Endothelial cell of umbilical vein (primary cell): Measurements from ENCODE around the gene SLFNL1. TPM values are rescaled to one million over a fixed set of nuclear protein-coding genes. Genes with fewer than 3 reads are reported as not detected.

Source experiments
- BruUV-seq: library from RNA; stranded (reverse); fragments of 400-500 nt; replicated peaks from 2 replicates; lab custom pipeline; 2021; lab: Mats Ljungman, UMichigan
- CTCF ChIA-PET: fragments of 300-600, 350-600 bp; sonication (Branson Sonifier 250); formaldehyde crosslinking; loops from one replicate; lab custom pipeline; 2021; ENCODE audit warnings: antibody characterized with exemption, inconsistent platforms; lab: Charles Lee
- POLR2A ChIA-PET: fragments of 300-600, 350-600 bp; sonication (Branson Sonifier 250); formaldehyde crosslinking; loops from one replicate; lab custom pipeline; 2021; ENCODE audit warnings: antibody characterized with exemption, inconsistent platforms; lab: Charles Lee
- DNase-seq: peaks from one replicate; pipeline ENCODE4 v3.0.0-alpha.2; 2011; ENCODE audit warnings: low read depth, low spot score
- FAIRE-seq: peaks from 2 replicates; lab custom pipeline; 2011; peaks lifted over from hg19 to GRCh38; lab: Jason Lieb, UNC
- H2AFZ ChIP-seq: 2 replicates; pipeline ENCODE4 v1.6.0; 2012; ENCODE audit warnings: low read depth, low read length, control low read depth, inconsistent platforms
- H3K27ac ChIP-seq: 2 replicates; pipeline ENCODE4 v1.5.1; 2011; ENCODE audit warnings: low read depth, mild to moderate bottlenecking, control low read depth, low read length, moderate library complexity; ENCODE audit not compliant: insufficient read depth
- H3K27me3 ChIP-seq, 2 experiments: 2 replicates each; pipeline versions ENCODE4 v1.6.0 to v1.6.1; 2011; ENCODE audit warnings: low read length in 2 of 2, mixed read lengths in 1 of 2; ENCODE audit not compliant: control insufficient read depth in 2 of 2, insufficient read depth in 2 of 2
- H3K36me3 ChIP-seq, 2 experiments: 2 replicates in 1 of 2; 3 replicates in 1 of 2; pipeline ENCODE4 v1.5.1; 2011; ENCODE audit warnings: low read length in 2 of 2, mild to moderate bottlenecking in 1 of 2, moderate library complexity in 1 of 2; ENCODE audit not compliant: control insufficient read depth in 2 of 2, insufficient read depth in 2 of 2; ENCODE audit errors: extremely low read depth in 1 of 2
- H3K4me1 ChIP-seq: 3 replicates; pipeline ENCODE4 v1.5.1; 2011; ENCODE audit warnings: mild to moderate bottlenecking, low read length; ENCODE audit not compliant: control insufficient read depth, insufficient read depth; ENCODE audit errors: extremely low read depth
- H3K4me2 ChIP-seq: 2 replicates; pipeline ENCODE4 v1.6.1; 2011; ENCODE audit warnings: low read length, control low read depth, mixed read lengths; ENCODE audit not compliant: insufficient read depth
- H3K4me3 ChIP-seq, 3 experiments: fragments of 200-600 bp in 1 of 3; sonication (generic), shearing (Covaris generic) in 1 of 3; replicated peaks in 1 of 3; 2 replicates each; pipeline ENCODE4 v1.5.1; 2011 to 2016; ENCODE audit warnings: control low read depth in 3 of 3, low read length in 3 of 3, mild to moderate bottlenecking in 2 of 3, inconsistent platforms in 1 of 3, low read depth in 1 of 3, moderate library complexity in 1 of 3; ENCODE audit not compliant: insufficient read depth in 1 of 3
- H3K79me2 ChIP-seq: 2 replicates; pipeline ENCODE4 v1.6.0; 2012; ENCODE audit warnings: low read length, inconsistent platforms; ENCODE audit not compliant: control insufficient read depth, insufficient read depth
- H3K9ac ChIP-seq: replicated peaks from 2 replicates; pipeline ENCODE3; 2011; ENCODE audit warnings: low read length, control low read depth; ENCODE audit not compliant: insufficient read depth; ENCODE audit errors: extremely low read depth
- H3K9me1 ChIP-seq: replicated peaks from 3 replicates; pipeline ENCODE4 v1.6.0; 2011; ENCODE audit warnings: mild to moderate bottlenecking, low read length; ENCODE audit not compliant: control insufficient read depth, insufficient read depth; ENCODE audit errors: extremely low read depth
- H3K9me3 ChIP-seq: replicated peaks from 2 replicates; pipeline ENCODE4 v1.5.1; 2012; ENCODE audit warnings: low read length, inconsistent platforms; ENCODE audit not compliant: control insufficient read depth, insufficient read depth
- H4K20me1 ChIP-seq: replicated peaks from 2 replicates; pipeline ENCODE3; 2011; ENCODE audit warnings: mild to moderate bottlenecking, low read length; ENCODE audit not compliant: control insufficient read depth, insufficient read depth; ENCODE audit errors: extremely low read depth
- EZH2 ChIP-seq: IDR thresholded peaks from 2 replicates; pipeline ENCODE4 v1.6.1; 2012; ENCODE audit warnings: borderline replicate concordance, low read depth, mild to moderate bottlenecking, moderate library complexity, low read length, inconsistent platforms; ENCODE audit not compliant: severe bottlenecking
- FOS ChIP-seq: IDR thresholded peaks from 2 replicates; pipeline ENCODE4 v1.6.1; 2011; ENCODE audit warnings: mild to moderate bottlenecking, low read length, moderate library complexity, borderline replicate concordance; ENCODE audit not compliant: insufficient read depth
- GATA2 ChIP-seq: IDR thresholded peaks from 2 replicates; pipeline ENCODE4 v1.7.0; 2011; ENCODE audit warnings: low read depth, mild to moderate bottlenecking, moderate library complexity, mixed read lengths, low read length; ENCODE audit not compliant: insufficient read length, insufficient read depth
- JUN ChIP-seq: IDR thresholded peaks from 2 replicates; pipeline ENCODE4 v1.6.1; 2011; ENCODE audit warnings: borderline replicate concordance, low read depth; ENCODE audit not compliant: insufficient read length, insufficient read depth
- MYC ChIP-seq: IDR thresholded peaks from one replicate; pipeline ENCODE4 v1.6.1; 2011; ENCODE audit warnings: mild to moderate bottlenecking, low read depth, low read length
- POLR2A ChIP-seq: IDR thresholded peaks from 2 replicates; pipeline ENCODE4 v1.6.1; 2012; ENCODE audit warnings: low read depth, mild to moderate bottlenecking, control low read depth, low read length
- POLR2AphosphoS5 ChIP-seq: IDR thresholded peaks from 2 replicates; pipeline ENCODE4 v1.6.1; 2012; ENCODE audit warnings: low read depth, mild to moderate bottlenecking, control low read depth, low read length, moderate library complexity; ENCODE audit not compliant: insufficient read depth
- dilution Hi-C: fragments of 300-500 bp; cut with MboI; formaldehyde crosslinking; loops from one replicate; pipeline ENCODE4 v1.15.0; 2019; ENCODE audit warnings: low sequenced_read_pairs; ENCODE audit not compliant: extremely low pct_ligation_motif_present
- intact Hi-C: fragments of 100-400 bp; cut with micrococcal nuclease; formaldehyde crosslinking; loops from one replicate; pipeline ENCODE4 v1.10.0; 2022
- polyA plus RNA-seq, 4 experiments: library from polyadenylated mRNA; depleted of rRNA in 3 of 4; stranded (reverse) in 3 of 4; unstranded in 1 of 4; fragments of >200 nt; gene quantifications; 2 replicates each; pipeline versions ENCODE4 v1.2.1 to v1.2.3, GENCODE V29; 2011 to 2012; ENCODE audit warnings: missing spikeins in 1 of 4
- total RNA-seq: library from RNA; stranded (reverse); gene quantifications from 2 replicates; pipeline ENCODE4 v1.2.3, GENCODE V29; 2021
- TF ChIP-seq, protein P1 (sequence below), 2 donors: IDR thresholded peaks; 1 replicate in 1 of 2; 2 replicates in 1 of 2; pipeline ENCODE4 v1.5.1; 2011; ENCODE audit warnings: low read length in 2 of 2, mild to moderate bottlenecking in 2 of 2, moderate library complexity in 2 of 2, control low read depth in 1 of 2, inconsistent platforms in 1 of 2, low read depth in 1 of 2; ENCODE audit not compliant: insufficient read depth in 1 of 2; ENCODE audit errors: extremely low read depth in 1 of 2
- TF ChIP-seq, protein P2 (sequence below): IDR thresholded peaks from 2 replicates; pipeline ENCODE4 v1.6.1; 2011; ENCODE audit not compliant: insufficient read depth, insufficient read length

SLFNL1 gene
- total and polyA plus RNA-seq, 2 donors (not counting 3 experiments of a cell fraction or from before 2014, with no cell fraction given): 0.14 to 0.29 TPM

DNA sequence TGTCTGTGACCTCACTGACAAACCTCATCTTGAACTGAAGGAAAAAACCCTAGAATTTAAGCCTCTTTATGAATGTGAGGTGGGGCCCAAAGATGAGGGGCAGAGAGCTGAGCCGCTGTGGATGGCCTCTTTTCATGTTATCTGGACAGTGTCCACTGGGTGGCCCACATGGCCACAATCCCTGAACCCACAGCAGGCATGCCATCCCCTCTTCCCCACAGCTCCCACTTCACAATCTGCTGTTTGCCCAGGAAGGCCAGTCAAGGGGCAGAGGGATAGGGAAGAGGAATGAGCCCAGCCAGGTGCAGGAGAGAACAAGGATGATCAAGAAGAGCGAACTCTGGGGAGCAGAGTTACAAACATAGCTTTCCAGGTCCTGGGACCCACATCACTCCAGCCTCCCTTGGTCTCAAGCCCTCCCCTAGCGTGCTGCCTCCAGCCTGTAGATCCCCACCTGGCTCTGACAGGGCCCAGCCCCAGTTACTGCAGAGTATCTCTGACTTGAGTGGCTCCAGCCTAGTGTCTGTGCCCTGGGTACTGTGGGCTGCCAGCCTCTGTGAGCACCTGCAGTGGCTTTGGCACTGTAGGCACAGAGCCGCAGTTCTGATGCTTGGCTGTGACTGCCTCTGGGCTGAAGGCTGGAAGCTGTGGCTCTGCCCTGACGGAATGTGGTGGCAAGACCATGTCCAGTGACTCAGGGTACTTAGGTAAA lies 1.9 kb upstream of the SLFNL1 start:
- intact Hi-C loops: loop anchor here (1.0 to 5.0 kb wide), 3 partner anchors 100 to 409 kb away; no protein-coding TSS in a partner anchor
- ChIA-PET CTCF (interaction anchor here (0.8 to 5.0 kb wide), 18 partner anchors 10 to 261 kb away, joined by 3 to 36 read pairs (median 4); partner anchors contain the start of gene CTPS1), POLR2A (no interaction called here)
- no peak overlapping the region for H3K4me2 ChIP-seq
- peaks cover 27% of the 10 kb centered on the region for H3K4me1 ChIP-seq
- no peaks in the 10 kb centered on the region for H3K9me3 ChIP-seq
- no peak overlapping the region for H3K4me3 ChIP-seq
- H3K27ac ChIP-seq: no peak overlapping the region
- no peaks in the 10 kb centered on the region for H3K27me3 ChIP-seq
- no peaks in the 10 kb centered on the region for H3K79me2 ChIP-seq
- FAIRE-seq: peak; percentile 73
- H4K20me1 ChIP-seq: no peaks in the 10 kb centered on the region
- H3K9me1 ChIP-seq: no peaks in the 10 kb centered on the region
- DNase-seq: no peak
- TF ChIP-seq, protein P1, sequence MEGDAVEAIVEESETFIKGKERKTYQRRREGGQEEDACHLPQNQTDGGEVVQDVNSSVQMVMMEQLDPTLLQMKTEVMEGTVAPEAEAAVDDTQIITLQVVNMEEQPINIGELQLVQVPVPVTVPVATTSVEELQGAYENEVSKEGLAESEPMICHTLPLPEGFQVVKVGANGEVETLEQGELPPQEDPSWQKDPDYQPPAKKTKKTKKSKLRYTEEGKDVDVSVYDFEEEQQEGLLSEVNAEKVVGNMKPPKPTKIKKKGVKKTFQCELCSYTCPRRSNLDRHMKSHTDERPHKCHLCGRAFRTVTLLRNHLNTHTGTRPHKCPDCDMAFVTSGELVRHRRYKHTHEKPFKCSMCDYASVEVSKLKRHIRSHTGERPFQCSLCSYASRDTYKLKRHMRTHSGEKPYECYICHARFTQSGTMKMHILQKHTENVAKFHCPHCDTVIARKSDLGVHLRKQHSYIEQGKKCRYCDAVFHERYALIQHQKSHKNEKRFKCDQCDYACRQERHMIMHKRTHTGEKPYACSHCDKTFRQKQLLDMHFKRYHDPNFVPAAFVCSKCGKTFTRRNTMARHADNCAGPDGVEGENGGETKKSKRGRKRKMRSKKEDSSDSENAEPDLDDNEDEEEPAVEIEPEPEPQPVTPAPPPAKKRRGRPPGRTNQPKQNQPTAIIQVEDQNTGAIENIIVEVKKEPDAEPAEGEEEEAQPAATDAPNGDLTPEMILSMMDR (IDR thresholded peaks at IDR 0.05; ENCODE audit: extremely low read depth in 1 of 2, insufficient read depth in 1 of 2, low read depth in 1 of 2, low read length in 2 of 2): peak; percentile 31 to 59
- peak; percentile 17 for TF ChIP-seq POLR2AphosphoS5
- TF ChIP-seq MYC: no peak
- no peak overlapping the region for H3K9ac ChIP-seq
- BruUV-seq: no TSS peak
- dilution Hi-C loops: no loop called here
- H2AFZ ChIP-seq: no peak overlapping the region
- H3K36me3 ChIP-seq: peaks cover 0 to 12% of the 10 kb centered on the region in 2 experiments

DNA sequence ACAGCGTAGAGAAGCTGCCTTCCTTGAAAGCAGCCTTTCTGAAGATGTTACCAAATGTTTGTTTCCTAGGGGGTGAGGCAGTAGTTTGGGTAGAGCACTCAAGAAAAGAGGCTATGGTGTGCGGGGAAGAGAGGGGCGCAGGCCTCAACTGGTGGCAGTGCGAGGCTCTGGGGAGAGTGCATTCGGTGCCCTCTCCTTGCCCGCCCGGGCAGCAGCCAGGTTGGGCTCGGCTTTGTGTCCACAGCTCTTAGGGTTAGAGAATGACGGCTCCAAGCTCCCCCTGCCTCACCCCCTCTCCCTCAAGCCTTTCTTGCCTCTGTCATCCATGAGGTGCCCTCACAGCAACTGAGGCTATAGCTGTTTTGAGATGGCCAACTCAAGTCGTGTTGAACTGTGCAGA lies 899 bp upstream of the SLFNL1 start:
- Histone ChIP-seq H3K27ac (no peak overlapping the region), H3K9me1 (no peaks in the 10 kb centered on the region), H3K27me3 (no peaks in the 10 kb centered on the region), H3K36me3 (peaks cover 0 to 11% of the 10 kb centered on the region in 2 experiments), H4K20me1 (no peaks in the 10 kb centered on the region), H3K9ac (no peak overlapping the region), H3K79me2 (no peaks in the 10 kb centered on the region), H3K4me2 (no peak overlapping the region), H3K4me1 (peaks cover 27% of the 10 kb centered on the region), H2AFZ (no peak overlapping the region), H3K4me3 (no peak overlapping the region), H3K9me3 (no peaks in the 10 kb centered on the region)
- dilution Hi-C loops: no loop called here
- CTCF ChIA-PET: interaction anchor here (0.6 to 5.0 kb wide), 13 partner anchors 19 to 262 kb away, joined by 3 to 36 read pairs (median 3); partner anchors contain the start of gene CTPS1
- POLR2A ChIA-PET: no interaction called here
- intact Hi-C loops: loop anchor here (5.0 kb wide), 1 partner anchor 410 kb away; no protein-coding TSS in a partner anchor
- TF ChIP-seq POLR2AphosphoS5: no peak
- TF ChIP-seq EZH2: no peak
- TF ChIP-seq POLR2A: no peak
- TF ChIP-seq GATA2: no peak
- no peak for TF ChIP-seq JUN
- TF ChIP-seq MYC: no peak
- no peak for TF ChIP-seq FOS
- TF ChIP-seq, protein P2, sequence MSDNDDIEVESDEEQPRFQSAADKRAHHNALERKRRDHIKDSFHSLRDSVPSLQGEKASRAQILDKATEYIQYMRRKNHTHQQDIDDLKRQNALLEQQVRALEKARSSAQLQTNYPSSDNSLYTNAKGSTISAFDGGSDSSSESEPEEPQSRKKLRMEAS: no peak
- TF ChIP-seq, protein P1 (IDR thresholded peaks at IDR 0.05; ENCODE audit: extremely low read depth in 1 of 2, insufficient read depth in 1 of 2, low read depth in 1 of 2, low read length in 2 of 2): no peak
- FAIRE-seq (no peak), DNase-seq (no peak)
- BruUV-seq: no TSS peak
